Activated CD4-positive, alpha-beta memory T cell treated with anti-CD3 and anti-CD28 coated beads for 36 hours (primary cell): ENCODE measurements around the gene ANP32A. TPM values are rescaled to one million over a fixed set of nuclear protein-coding genes. Genes with fewer than 3 reads are reported as not detected.
"Not testable (repeated sequence)": the region's sequence is repeated elsewhere in the genome, so short reads cannot be mapped to it uniquely, and the experiment has no call there.

Experiments
- CTCF ChIA-PET: fragments of 350-600 bp; sonication (Branson Sonifier 250); formaldehyde crosslinking; loops from one replicate; lab custom pipeline; 2021; ENCODE audit warnings: antibody characterized with exemption, inconsistent platforms; lab: Charles Lee
- POLR2A ChIA-PET: fragments of 350-600 bp; sonication (Branson Sonifier 250); formaldehyde crosslinking; loops from one replicate; lab custom pipeline; 2021; ENCODE audit warnings: antibody characterized with exemption; lab: Charles Lee
- DNase-seq: peaks from one replicate; pipeline ENCODE4 v3.0.0-alpha.2; 2020
- H3K27ac Mint-ChIP-seq: one replicate; pipeline ENCODE4 v1.8.0; 2021; ENCODE audit warnings: mixed read lengths
- H3K27me3 Mint-ChIP-seq: one replicate; pipeline ENCODE4 v1.8.0; 2021; ENCODE audit warnings: mixed read lengths
- H3K36me3 Mint-ChIP-seq: one replicate; pipeline ENCODE4 v1.8.0; 2021; ENCODE audit warnings: mixed read lengths
- H3K4me1 Mint-ChIP-seq: one replicate; pipeline ENCODE4 v1.8.0; 2021; ENCODE audit warnings: low read depth, mixed read lengths
- H3K4me3 Mint-ChIP-seq: one replicate; pipeline ENCODE4 v1.8.0; 2021; ENCODE audit warnings: mild to moderate bottlenecking, mixed read lengths
- H3K9me3 Mint-ChIP-seq: one replicate; pipeline ENCODE4 v1.8.0; 2021; ENCODE audit warnings: mixed read lengths
- intact Hi-C: fragments of 100-400 bp; cut with micrococcal nuclease; formaldehyde crosslinking; loops from one replicate; pipeline ENCODE4 v1.15.1; 2023
- total RNA-seq, 2 experiments: library from RNA; stranded (reverse); gene quantifications; one replicate each; pipeline ENCODE4 v1.2.3, GENCODE V29; 2021

The ANP32A gene
- total RNA-seq, 2 experiments from 2014 or later, result 190 to 204 TPM

DNA sequence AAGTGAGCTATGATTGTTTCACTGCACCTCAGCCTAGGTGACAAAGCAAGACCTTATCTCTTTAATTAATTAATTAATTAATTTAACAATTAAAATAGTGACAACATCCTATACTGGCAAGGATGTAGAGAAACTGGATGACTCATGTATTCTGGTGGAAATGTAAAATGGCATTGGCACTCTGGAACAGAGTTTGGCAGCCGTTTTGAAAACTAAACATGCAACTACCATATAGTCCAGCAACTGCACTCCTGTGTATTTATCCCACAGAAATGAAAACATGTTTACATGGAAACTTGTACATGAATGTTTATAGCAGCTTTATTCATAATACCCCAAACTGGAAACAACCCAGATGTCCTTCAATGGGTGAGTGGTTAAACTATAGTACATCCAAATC is 56.6 kb downstream of the ANP32A start:
- peaks cover 14% of the 10 kb centered on the region for H3K27me3 Mint-ChIP-seq
- ChIA-PET POLR2A (no interaction called here), CTCF (no interaction called here)
- H3K4me1 Mint-ChIP-seq, result no peaks in the 10 kb centered on the region
- no peaks in the 10 kb centered on the region for H3K36me3 Mint-ChIP-seq
- DNase-seq, result no peak
- no peaks in the 10 kb centered on the region for H3K9me3 Mint-ChIP-seq
- H3K4me3 Mint-ChIP-seq, result no peak overlapping the region
- intact Hi-C loops, result no loop called here
- H3K27ac Mint-ChIP-seq, result no peak overlapping the region

DNA sequence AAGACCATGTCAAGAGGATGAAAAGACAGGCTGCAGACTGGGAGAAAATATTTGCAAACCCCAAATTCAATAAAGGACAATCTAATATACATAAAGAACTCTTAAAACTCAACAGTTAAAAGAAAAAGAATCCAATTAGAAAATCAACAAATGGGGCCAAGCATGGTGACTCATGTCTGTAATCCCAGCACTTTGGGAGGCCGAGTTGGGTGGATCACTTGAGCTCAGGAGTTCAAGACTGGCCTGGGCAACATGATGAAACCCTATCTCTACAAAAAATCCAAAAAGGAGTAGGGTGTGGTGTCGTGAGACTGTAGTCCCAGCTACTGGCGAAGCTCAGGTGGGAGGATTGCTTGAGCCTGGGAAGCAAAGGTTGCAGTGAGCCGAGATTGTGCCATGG is 57.6 kb downstream of the ANP32A start:
- no peaks in the 10 kb centered on the region for H3K36me3 Mint-ChIP-seq
- H3K27me3 Mint-ChIP-seq, result peaks cover 14% of the 10 kb centered on the region
- H3K9me3 Mint-ChIP-seq, result no peaks in the 10 kb centered on the region
- no peak overlapping the region for H3K27ac Mint-ChIP-seq
- no peak overlapping the region for H3K4me3 Mint-ChIP-seq
- intact Hi-C loops, result no loop called here
- DNase-seq, result no peak
- POLR2A ChIA-PET, result no interaction called here
- H3K4me1 Mint-ChIP-seq, result no peaks in the 10 kb centered on the region
- CTCF ChIA-PET, result no interaction called here

DNA sequence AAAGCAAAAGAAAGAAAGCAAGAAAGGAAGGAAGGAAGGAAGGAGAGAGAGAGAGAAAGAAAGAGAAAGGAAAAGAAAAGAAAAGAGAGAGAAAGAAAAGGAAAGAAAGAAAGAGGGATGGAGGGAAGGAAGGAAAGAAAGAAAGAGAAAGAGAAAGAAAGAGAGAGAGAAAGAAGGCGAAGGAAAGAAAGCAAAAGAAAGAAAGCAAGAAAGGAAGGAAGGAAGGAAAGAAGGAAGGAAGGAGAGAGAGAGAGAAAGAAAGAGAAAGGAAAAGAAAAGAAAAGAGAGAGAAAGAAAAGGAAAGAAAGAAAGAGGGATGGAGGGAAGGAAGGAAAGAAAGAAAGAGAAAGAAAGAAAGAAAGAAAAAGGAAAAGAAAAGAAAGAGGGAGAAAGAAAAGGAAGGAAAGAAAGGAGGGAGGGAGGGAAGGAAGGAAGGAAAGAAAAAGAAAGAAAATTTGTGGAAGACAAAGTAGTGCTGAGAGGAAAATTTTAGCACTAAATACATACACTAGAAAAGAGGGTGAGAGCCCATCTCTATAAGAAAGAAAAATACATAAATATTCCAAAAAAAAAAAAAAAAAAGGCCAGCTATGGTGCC is 60.6 kb downstream of the ANP32A start:
- CTCF ChIA-PET, result not testable (repeated sequence)

DNA sequence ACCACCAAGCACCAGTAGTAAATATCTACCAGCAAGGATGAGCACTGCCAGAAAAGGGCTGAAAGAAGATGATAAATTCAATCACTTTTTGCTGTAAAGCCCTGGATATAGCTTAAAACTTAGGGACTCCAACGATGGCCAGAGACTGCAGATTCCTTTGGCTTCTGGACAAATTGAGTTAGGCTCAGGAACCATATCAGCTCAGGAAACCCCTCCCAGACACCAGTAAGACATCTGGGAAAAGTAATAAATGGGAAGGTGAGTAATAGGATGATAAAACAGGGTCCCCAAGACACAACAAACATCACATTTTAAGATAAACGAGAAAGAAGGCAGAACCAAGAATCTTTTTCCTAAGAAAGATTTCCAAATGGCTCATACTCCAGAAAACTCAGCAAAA is 65.0 kb downstream of the ANP32A start:
- no peak overlapping the region for H3K4me3 Mint-ChIP-seq
- intact Hi-C loops, result no loop called here
- H3K4me1 Mint-ChIP-seq, result peaks cover 5% of the 10 kb centered on the region
- DNase-seq, result no peak
- POLR2A ChIA-PET, result no interaction called here
- no peaks in the 10 kb centered on the region for H3K9me3 Mint-ChIP-seq
- H3K27ac Mint-ChIP-seq, result no peak overlapping the region
- H3K36me3 Mint-ChIP-seq, result no peaks in the 10 kb centered on the region
- CTCF ChIA-PET, result interaction anchor here (1.6 kb wide), 1 partner anchor 40 kb away, joined by 3 read pairs; no protein-coding TSS in a partner anchor
- H3K27me3 Mint-ChIP-seq, result peaks cover 5% of the 10 kb centered on the region

More for the DNA sequence above, 60.6 kb downstream of the ANP32A start:
- H3K36me3 Mint-ChIP-seq, intact Hi-C loops, H3K4me3 Mint-ChIP-seq, H3K4me1 Mint-ChIP-seq, POLR2A ChIA-PET, H3K27ac Mint-ChIP-seq, DNase-seq, H3K9me3 Mint-ChIP-seq: not testable (repeated sequence)
- peaks cover 12% of the 10 kb centered on the region for H3K27me3 Mint-ChIP-seq

DNA sequence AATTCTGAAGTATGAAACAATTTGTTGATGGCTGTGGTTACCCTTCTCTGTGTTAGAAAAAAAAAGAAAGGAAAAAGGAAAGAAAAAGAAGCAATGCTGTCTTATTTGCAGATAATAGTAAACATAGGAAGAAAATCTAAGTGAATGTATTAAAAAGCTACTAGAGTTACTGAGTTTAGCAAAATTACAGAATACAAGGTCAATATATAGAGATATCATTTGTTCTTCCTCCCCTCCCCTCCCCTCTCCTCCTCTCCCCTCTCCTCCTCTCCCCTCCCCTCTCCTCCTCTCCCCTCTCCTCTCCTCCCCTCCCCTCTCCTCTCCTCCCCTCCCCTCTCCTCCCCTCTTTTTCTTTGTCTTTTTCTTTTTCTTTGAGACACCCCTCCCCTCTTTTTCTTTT is 69.1 kb downstream of the ANP32A start:
- POLR2A ChIA-PET, result no interaction called here
- CTCF ChIA-PET, result interaction anchor here (0.5 kb wide), 1 partner anchor 18 kb away, joined by 3 read pairs; no protein-coding TSS in a partner anchor
- Mint-ChIP-seq H3K27me3 (no peaks in the 10 kb centered on the region), H3K4me1 (peaks cover 5% of the 10 kb centered on the region), H3K27ac (no peak overlapping the region), H3K4me3 (no peak overlapping the region), H3K36me3 (no peaks in the 10 kb centered on the region), H3K9me3 (peaks cover 5% of the 10 kb centered on the region)
- intact Hi-C loops, result no loop called here
- DNase-seq, result no peak

DNA sequence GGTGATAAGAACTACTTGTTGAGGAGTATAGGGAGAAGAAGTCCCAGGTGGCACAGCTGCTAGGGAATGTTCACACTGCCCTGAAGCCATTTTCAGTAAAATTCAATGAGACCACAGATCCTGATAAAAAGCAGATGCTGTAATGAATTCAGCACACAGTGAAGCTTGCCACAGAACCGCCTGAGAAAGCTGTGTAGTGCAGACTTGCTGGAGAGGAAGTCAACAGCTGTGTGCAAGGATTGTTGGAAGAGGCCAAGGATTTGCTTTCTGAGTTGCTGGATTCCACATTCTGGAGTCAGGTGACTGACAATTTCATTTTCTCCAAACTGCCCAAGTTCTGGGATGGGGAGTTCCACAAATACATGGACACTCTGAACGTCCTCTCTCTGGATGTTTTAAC is 70.9 kb downstream of the ANP32A start:
- Mint-ChIP-seq H3K4me3 (no peak overlapping the region), H3K27ac (no peak overlapping the region), H3K4me1 (peaks cover 2% of the 10 kb centered on the region), H3K27me3 (no peaks in the 10 kb centered on the region), H3K36me3 (no peaks in the 10 kb centered on the region), H3K9me3 (peaks cover 5% of the 10 kb centered on the region)
- intact Hi-C loops, result no loop called here
- POLR2A ChIA-PET, result no interaction called here
- CTCF ChIA-PET, result interaction anchor here (1.2 kb wide), 1 partner anchor 22 kb away, joined by 3 read pairs; no protein-coding TSS in a partner anchor
- no peak for DNase-seq

DNA sequence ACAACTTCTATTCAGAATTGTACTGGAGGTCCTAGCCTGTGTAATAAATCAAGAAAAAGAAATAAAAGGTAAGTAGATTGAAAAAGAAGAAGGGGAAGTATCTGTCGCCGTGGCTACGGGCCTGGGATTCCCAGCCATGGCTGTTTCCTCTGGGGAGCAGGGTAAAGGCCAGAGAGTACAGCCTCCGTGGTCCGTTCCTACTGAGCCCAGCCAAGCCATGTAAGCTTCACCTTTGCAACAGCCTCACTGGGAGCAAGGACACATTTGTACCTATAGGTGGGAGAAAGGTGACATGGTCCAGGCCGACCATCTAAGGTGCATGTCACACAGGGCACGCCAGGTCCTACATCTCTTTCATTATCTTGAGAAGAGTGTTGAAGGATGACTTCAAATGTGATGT is 71.3 kb downstream of the ANP32A start:
- POLR2A ChIA-PET, result no interaction called here
- DNase-seq, result no peak
- CTCF ChIA-PET, result interaction anchor here (1.2 kb wide), 1 partner anchor 22 kb away, joined by 3 read pairs; no protein-coding TSS in a partner anchor
- no peak overlapping the region for H3K4me3 Mint-ChIP-seq
- H3K27me3 Mint-ChIP-seq, result no peaks in the 10 kb centered on the region
- peaks cover 5% of the 10 kb centered on the region for H3K9me3 Mint-ChIP-seq
- intact Hi-C loops, result no loop called here
- H3K36me3 Mint-ChIP-seq, result no peaks in the 10 kb centered on the region
- H3K4me1 Mint-ChIP-seq, result no peaks in the 10 kb centered on the region
- no peak overlapping the region for H3K27ac Mint-ChIP-seq

DNA sequence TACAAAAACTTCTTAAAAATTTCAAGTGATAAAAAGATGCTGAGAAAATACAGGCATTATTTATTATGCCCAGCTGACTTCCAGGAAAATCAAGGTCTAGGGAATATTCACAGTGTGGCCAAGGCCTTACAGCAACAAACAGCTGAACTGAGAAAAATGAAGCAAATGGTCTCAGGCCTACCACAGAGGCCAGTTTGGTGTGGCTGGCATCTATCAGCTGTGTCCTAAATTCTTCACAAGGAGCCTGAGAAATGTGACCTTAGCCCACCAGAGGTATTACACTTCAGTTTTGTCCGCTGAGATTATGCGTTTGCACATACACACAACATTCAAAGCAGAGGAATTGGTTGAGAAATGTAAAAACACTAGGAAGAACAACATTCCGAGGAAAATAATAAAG is 77.4 kb downstream of the ANP32A start:
- no peaks in the 10 kb centered on the region for H3K36me3 Mint-ChIP-seq

DNA sequence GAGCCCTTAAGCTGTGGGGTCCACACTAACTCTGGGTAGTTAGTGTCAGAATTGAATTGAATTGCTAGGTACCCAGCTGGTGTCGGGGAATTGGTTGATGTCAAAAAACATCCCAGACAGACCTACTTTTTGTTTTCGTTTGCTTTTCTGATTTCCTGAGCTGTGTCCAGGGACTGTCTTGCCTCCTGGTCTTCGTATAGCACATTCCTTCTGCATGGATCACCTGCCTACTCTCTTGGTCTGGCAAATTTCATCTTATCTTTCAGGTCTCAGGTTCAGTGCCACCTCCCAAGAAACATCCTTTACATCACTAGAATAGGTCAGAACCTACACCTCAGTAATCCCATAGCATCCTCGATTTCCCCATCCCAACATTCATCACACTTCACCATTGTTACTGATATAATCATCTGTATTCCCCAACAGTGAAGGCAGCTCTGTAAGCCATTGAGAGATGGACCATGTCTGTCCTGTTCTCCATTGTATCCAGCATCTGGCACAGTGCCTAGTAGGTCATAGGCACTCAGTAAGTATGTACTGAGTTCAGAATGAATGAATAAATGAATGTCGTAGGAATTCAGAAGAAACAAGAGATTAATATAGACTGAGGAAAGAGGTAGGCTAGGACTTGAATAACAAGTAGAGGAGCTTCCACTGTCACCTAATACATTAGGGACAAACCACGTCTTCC is 81.2 kb downstream of the ANP32A start:
- Mint-ChIP-seq H3K27ac (no peak overlapping the region), H3K4me3 (no peak overlapping the region), H3K36me3 (no peaks in the 10 kb centered on the region), H3K4me1 (no peaks in the 10 kb centered on the region), H3K27me3 (no peaks in the 10 kb centered on the region), H3K9me3 (no peaks in the 10 kb centered on the region)
- no peak for DNase-seq
- ChIA-PET POLR2A (no interaction called here), CTCF (interaction anchor here (1.6 kb wide), 1 partner anchor 136 kb away, joined by 7 read pairs; no protein-coding TSS in a partner anchor)
- intact Hi-C loops, result no loop called here

More for the DNA sequence above, 77.4 kb downstream of the ANP32A start:
- POLR2A ChIA-PET, result no interaction called here
- CTCF ChIA-PET, result no interaction called here
- no peaks in the 10 kb centered on the region for H3K27me3 Mint-ChIP-seq
- no peak overlapping the region for H3K27ac Mint-ChIP-seq
- no peak for DNase-seq
- no peaks in the 10 kb centered on the region for H3K4me1 Mint-ChIP-seq
- H3K9me3 Mint-ChIP-seq, result no peaks in the 10 kb centered on the region
- H3K4me3 Mint-ChIP-seq, result no peak overlapping the region
- intact Hi-C loops, result no loop called here

DNA sequence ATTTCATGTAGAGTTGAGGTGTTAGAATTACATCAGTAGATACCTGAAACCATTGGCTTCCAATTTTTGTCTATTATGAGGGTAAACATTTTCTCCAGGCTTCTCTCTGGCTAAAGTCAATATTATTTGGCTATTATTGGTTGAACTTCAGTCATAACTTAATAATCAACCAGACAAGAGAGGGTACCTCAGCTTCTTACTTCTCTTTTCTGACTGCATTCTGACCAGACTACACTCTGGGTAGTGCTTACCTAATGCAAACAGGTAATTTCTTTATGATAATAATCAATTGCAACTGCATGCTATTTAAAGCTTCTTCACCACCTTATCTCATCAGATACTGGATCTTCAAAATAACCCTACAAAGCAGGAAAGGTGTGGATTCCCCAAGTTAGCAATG is 85.1 kb downstream of the ANP32A start:
- Mint-ChIP-seq H3K36me3 (no peaks in the 10 kb centered on the region), H3K4me1 (peaks cover 4% of the 10 kb centered on the region), H3K4me3 (no peak overlapping the region), H3K27ac (no peak overlapping the region), H3K9me3 (no peaks in the 10 kb centered on the region), H3K27me3 (no peaks in the 10 kb centered on the region)
- no peak for DNase-seq
- ChIA-PET CTCF (interaction anchor here (1.2 to 1.3 kb wide), 2 partner anchors 60 to 140 kb away, joined by 3 to 7 read pairs; no protein-coding TSS in a partner anchor), POLR2A (no interaction called here)
- intact Hi-C loops, result no loop called here

DNA sequence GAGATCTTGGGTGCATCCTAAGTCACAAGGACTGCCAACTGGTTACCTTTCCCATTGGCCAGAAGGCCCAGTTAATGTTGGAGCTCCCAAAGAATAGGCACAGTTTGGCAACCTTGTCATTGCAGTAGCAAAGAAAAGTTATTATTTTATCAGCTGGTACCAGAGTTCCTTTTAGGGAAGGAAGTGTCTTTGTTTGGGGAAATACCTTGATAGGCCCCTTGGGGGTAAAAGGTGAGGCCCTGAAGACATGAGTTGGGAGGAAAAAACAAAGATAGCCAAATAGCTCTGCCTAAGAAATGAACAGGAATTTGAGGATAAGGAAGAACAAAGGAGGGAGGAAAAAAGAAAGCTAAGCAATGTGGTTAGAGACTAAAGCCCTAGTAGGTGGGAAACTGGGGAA is 85.8 kb downstream of the ANP32A start:
- Mint-ChIP-seq H3K27ac (no peak overlapping the region), H3K9me3 (no peaks in the 10 kb centered on the region), H3K4me1 (peaks cover 4% of the 10 kb centered on the region), H3K36me3 (no peaks in the 10 kb centered on the region), H3K27me3 (no peaks in the 10 kb centered on the region), H3K4me3 (no peak overlapping the region)
- intact Hi-C loops, result no loop called here
- CTCF ChIA-PET, result interaction anchor here (1.1 to 1.3 kb wide), 3 partner anchors 59 to 185 kb away, joined by 3 to 7 read pairs (median 3); no protein-coding TSS in a partner anchor
- POLR2A ChIA-PET, result no interaction called here
- no peak for DNase-seq

DNA sequence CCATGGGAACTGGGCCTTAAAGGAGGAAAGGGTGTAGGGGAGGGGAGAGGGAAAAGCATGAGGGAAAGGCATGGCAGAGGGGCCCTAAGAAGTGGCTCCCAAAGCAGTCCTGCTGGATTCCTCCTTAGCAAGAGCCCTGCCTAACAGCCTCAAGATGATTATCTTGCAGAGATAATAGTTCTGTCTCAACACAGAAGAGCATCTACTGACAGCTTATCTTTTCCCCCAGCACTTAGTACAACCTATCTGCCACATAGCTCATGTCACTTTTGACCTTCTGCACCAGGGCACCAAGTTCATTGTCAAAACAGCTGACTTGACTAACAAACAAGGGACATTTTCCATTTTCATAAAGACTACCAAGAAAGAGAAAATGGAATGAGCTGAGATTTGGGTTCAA is 86.3 kb downstream of the ANP32A start:
- no peak overlapping the region for H3K27ac Mint-ChIP-seq
- no peak for DNase-seq
- H3K4me3 Mint-ChIP-seq, result no peak overlapping the region
- no peaks in the 10 kb centered on the region for H3K9me3 Mint-ChIP-seq
- CTCF ChIA-PET, result interaction anchor here (1.1 to 1.3 kb wide), 3 partner anchors 59 to 184 kb away, joined by 3 to 7 read pairs (median 3); no protein-coding TSS in a partner anchor
- peaks cover 4% of the 10 kb centered on the region for H3K4me1 Mint-ChIP-seq
- POLR2A ChIA-PET, result no interaction called here
- H3K36me3 Mint-ChIP-seq, result no peaks in the 10 kb centered on the region
- no peaks in the 10 kb centered on the region for H3K27me3 Mint-ChIP-seq
- intact Hi-C loops, result no loop called here
